Measurements from ENCODE around the gene TCF20.

DNA sequence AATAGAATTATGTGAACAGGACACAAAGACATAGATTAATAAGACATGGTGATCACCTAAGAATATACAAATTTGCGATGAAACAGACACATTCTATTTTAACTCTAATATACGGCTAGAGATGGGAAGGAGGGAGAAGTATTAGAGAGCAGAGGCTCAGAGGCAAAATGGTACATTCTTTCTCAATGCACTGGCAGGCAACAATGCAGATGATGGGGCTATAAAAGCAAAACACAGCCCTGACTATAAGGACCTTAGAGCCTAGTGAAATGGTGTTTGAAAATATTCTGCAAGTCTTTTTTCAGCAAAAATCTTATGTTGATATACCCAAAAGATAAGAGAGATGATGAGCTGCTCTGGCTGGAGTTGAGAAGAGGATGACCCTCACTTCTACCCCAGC, 13.1 kb downstream of the TCF20 start:
- TF ChIP-seq, protein P1, sequence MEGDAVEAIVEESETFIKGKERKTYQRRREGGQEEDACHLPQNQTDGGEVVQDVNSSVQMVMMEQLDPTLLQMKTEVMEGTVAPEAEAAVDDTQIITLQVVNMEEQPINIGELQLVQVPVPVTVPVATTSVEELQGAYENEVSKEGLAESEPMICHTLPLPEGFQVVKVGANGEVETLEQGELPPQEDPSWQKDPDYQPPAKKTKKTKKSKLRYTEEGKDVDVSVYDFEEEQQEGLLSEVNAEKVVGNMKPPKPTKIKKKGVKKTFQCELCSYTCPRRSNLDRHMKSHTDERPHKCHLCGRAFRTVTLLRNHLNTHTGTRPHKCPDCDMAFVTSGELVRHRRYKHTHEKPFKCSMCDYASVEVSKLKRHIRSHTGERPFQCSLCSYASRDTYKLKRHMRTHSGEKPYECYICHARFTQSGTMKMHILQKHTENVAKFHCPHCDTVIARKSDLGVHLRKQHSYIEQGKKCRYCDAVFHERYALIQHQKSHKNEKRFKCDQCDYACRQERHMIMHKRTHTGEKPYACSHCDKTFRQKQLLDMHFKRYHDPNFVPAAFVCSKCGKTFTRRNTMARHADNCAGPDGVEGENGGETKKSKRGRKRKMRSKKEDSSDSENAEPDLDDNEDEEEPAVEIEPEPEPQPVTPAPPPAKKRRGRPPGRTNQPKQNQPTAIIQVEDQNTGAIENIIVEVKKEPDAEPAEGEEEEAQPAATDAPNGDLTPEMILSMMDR (IDR thresholded peaks at IDR 0.05) = no peak
- no peak for TF ChIP-seq POLR2A (IDR thresholded peaks at IDR 0.05)
